Lung (tissue), 12 donors: ENCODE results near the gene LRIG1. TPM values are rescaled to one million over a fixed set of nuclear protein-coding genes. Genes with fewer than 3 reads are reported as not detected.

Experiments used
- ATAC-seq: fragments of 200-7000 bp; cut with Tn5 transposase; one replicate; pipeline ENCODE4 v1.9.1; 2020; ENCODE audit warnings: moderate number of reproducible peaks; ENCODE audit not compliant: insufficient read depth, low FRiP score
- DNase-seq, 3 donors: peaks; one replicate each; pipeline ENCODE4 v3.0.0-alpha.2; 2013 to 2017
- H3K27ac ChIP-seq, 2 donors: one replicate each; pipeline ENCODE4 v1.5.1; 2013; ENCODE audit warnings: mild to moderate bottlenecking in 2 of 2, moderate library complexity in 2 of 2, control low read depth in 1 of 2, inconsistent platforms in 1 of 2, low read depth in 1 of 2, low read length in 1 of 2
- H3K27me3 ChIP-seq, 3 donors: one replicate each; pipeline ENCODE4 v1.5.1; 2013; ENCODE audit warnings: low read length in 2 of 3; ENCODE audit not compliant: control insufficient read depth in 3 of 3, insufficient read depth in 3 of 3
- H3K36me3 ChIP-seq, 4 donors: one replicate each; pipeline ENCODE4 v1.5.1; 2013; ENCODE audit warnings: low read length in 4 of 4, mild to moderate bottlenecking in 1 of 4, moderate library complexity in 1 of 4; ENCODE audit not compliant: control insufficient read depth in 4 of 4, insufficient read depth in 4 of 4
- H3K4me1 ChIP-seq, 5 donors: one replicate each; pipeline ENCODE4 v1.5.1; 2013; ENCODE audit warnings: low read length in 5 of 5, mild to moderate bottlenecking in 2 of 5, moderate library complexity in 1 of 5; ENCODE audit not compliant: control insufficient read depth in 5 of 5, insufficient read depth in 5 of 5
- H3K4me3 ChIP-seq: one replicate; pipeline ENCODE4 v1.5.1; 2013; ENCODE audit warnings: mild to moderate bottlenecking, control low read depth, moderate library complexity
- H3K9ac ChIP-seq, 2 donors: one replicate each; pipeline ENCODE4 v1.5.1; 2013; ENCODE audit warnings: low read length in 2 of 2, control low read depth in 1 of 2; ENCODE audit not compliant: insufficient read depth in 1 of 2
- H3K9me3 ChIP-seq, 4 donors: one replicate each; pipeline ENCODE4 v1.5.1; 2013; ENCODE audit warnings: low read length in 3 of 4, mild to moderate bottlenecking in 1 of 4, moderate library complexity in 1 of 4; ENCODE audit not compliant: control insufficient read depth in 4 of 4, insufficient read depth in 3 of 4
- WGBS, 2 donors: extraction: QIAGEN DNeasy Blood & Tissue Kit; methylation state at CpG; one replicate each; pipeline ENCODE4 v1.1.7; 2013; 5-methylcytosine and 5-hydroxymethylcytosine counted together
- polyA plus RNA-seq, 2 donors: library from polyadenylated mRNA; stranded (reverse); fragments of 200-250 nt; gene quantifications; one replicate each; pipeline ENCODE4 v1.2.1, GENCODE V29; 2013
- total RNA-seq, 2 donors: library from RNA; depleted of rRNA in 1 of 2; stranded (reverse); fragments of >200 nt in 1 of 2; gene quantifications; one replicate each; pipeline ENCODE4 v1.2.1, GENCODE V29; 2014 to 2021
- TF ChIP-seq, protein P1 (sequence below): IDR thresholded peaks from 2 replicates; pipeline ENCODE4 v1.5.1; 2012; ENCODE audit warnings: mild to moderate bottlenecking; ENCODE audit errors: control extremely low read depth, extremely low read depth
- donor health status: control.
- donor health status: control.
- donor health status: Bipolar disorder and iron deficiency.
- donor health status: healthy.
- donor health status: DM: yes; HTN: yes; CAD: no.

LRIG1 gene
- total and polyA plus RNA-seq, 4 donors = 21.9 to 97.4 (median 42.2) TPM

- Histone ChIP-seq H3K9me3 (no peaks in the 10 kb centered on the region), H3K4me3 (no peak overlapping the region), H3K9ac (no peak overlapping the region), H3K27ac (no peak overlapping the region), H3K4me1 (peaks cover 0 to 19% (median 0%) of the 10 kb centered on the region in 5 donors), H3K27me3 (no peaks in the 10 kb centered on the region), H3K36me3 (peaks cover 4 to 43% (median 7%) of the 10 kb centered on the region in 4 donors)
- TF ChIP-seq, protein P1, sequence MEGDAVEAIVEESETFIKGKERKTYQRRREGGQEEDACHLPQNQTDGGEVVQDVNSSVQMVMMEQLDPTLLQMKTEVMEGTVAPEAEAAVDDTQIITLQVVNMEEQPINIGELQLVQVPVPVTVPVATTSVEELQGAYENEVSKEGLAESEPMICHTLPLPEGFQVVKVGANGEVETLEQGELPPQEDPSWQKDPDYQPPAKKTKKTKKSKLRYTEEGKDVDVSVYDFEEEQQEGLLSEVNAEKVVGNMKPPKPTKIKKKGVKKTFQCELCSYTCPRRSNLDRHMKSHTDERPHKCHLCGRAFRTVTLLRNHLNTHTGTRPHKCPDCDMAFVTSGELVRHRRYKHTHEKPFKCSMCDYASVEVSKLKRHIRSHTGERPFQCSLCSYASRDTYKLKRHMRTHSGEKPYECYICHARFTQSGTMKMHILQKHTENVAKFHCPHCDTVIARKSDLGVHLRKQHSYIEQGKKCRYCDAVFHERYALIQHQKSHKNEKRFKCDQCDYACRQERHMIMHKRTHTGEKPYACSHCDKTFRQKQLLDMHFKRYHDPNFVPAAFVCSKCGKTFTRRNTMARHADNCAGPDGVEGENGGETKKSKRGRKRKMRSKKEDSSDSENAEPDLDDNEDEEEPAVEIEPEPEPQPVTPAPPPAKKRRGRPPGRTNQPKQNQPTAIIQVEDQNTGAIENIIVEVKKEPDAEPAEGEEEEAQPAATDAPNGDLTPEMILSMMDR = no peak
- no peak for ATAC-seq
- peak; percentile 43 to 55 (median 48) for DNase-seq
- 62 to 77% methylated on average over 15 of the region's 15 CpGs for WGBS, 2 donors
These were observed 96.6 kb downstream of the LRIG1 start for GRCh38 chr3:66404197-66404596.

DNA sequence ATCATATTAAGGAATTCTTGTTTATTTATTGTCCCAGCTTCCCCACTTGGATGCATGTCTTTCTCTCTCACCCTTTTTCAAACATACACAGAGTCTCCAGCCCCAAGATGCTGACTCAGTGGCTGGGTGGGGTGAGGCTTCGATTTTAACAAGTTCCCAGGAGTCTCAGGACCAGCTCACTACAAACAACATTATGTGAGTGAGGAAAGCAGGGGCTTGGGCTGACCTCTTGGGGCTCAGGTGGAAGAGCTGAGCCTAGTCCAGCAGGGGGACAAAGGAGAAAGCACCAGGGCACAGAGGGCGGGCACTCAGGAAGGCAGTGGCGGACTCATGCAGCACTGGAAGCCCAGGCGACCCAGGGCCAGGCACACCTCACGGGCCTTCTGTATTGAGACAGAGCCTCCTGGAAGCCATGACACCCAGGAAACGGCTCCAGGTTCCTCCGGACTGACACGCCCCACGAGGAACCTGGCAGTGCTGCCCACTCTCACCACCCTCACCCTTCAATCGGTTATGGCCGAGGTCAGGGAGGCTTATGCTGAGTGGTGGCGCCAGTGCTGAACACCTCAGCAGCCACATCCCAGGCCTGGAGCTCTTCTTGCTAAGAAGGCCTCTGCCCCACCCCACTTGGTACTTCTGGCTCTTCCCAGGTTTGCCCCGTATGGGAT is 97.4 kb downstream of the LRIG1 start:
- H3K27ac ChIP-seq = no peak overlapping the region
- no peaks in the 10 kb centered on the region for H3K27me3 ChIP-seq
- H3K9me3 ChIP-seq = no peaks in the 10 kb centered on the region
- no peak overlapping the region for H3K4me3 ChIP-seq
- no peak for ATAC-seq
- peaks cover 0 to 19% (median 0%) of the 10 kb centered on the region in 5 donors for H3K4me1 ChIP-seq
- H3K36me3 ChIP-seq = peaks cover 4 to 46% (median 7%) of the 10 kb centered on the region in 4 donors
- 81 to 83% methylated on average over 13 of the region's 13 CpGs for WGBS, 2 donors
- DNase-seq = no peak
- no peak overlapping the region for H3K9ac ChIP-seq
- TF ChIP-seq, protein P1 = no peak

GRCh38 chr3:66402596-66403290 is 98.1 kb downstream of the LRIG1 start:
- Histone ChIP-seq H3K4me1 (peaks cover 0 to 19% (median 0%) of the 10 kb centered on the region in 5 donors), H3K27ac (no peak overlapping the region), H3K9ac (no peak overlapping the region), H3K9me3 (no peaks in the 10 kb centered on the region), H3K36me3 (peaks cover 4 to 45% (median 10%) of the 10 kb centered on the region in 4 donors), H3K27me3 (no peaks in the 10 kb centered on the region), H3K4me3 (no peak overlapping the region)
- TF ChIP-seq, protein P1 = no peak
- whole genome bisulfite sequencing, 2 donors = 89 to 95% methylated on average over 13 of the region's 13 CpGs
- DNase-seq = no peak
- ATAC-seq = no peak
